Tongue (tissue), 2 donors: ENCODE measurements around the gene NCAPH2. TPM values are rescaled to one million over a fixed set of nuclear protein-coding genes. Genes with fewer than 3 reads are reported as not detected.
"Not testable (repeated sequence)": the region's sequence is repeated elsewhere in the genome, so short reads cannot be mapped to it uniquely, and the experiment has no call there.

Source experiments
- DNase-seq: peaks from one replicate; pipeline ENCODE4 v3.0.0-alpha.2; 2015
- total RNA-seq: library from RNA; depleted of rRNA; stranded (reverse); fragments of >200 nt; gene quantifications from one replicate; pipeline ENCODE4 v1.2.3, GENCODE V29; 2014

NCAPH2 gene
- total RNA-seq, 1 donor from 2014 or later, result 38.9 TPM

- DNase-seq, result peak; percentile 72
These were observed 23.0 kb downstream of the NCAPH2 start for GRCh38 chr22:50530877-50531545.

- DNase-seq, result no peak
These were observed 23.5 kb downstream of the NCAPH2 start for GRCh38 chr22:50531546-50531961.

- DNase-seq, result peak; percentile 78
These were observed 24.1 kb downstream of the NCAPH2 start for GRCh38 chr22:50531962-50532674.

DNA sequence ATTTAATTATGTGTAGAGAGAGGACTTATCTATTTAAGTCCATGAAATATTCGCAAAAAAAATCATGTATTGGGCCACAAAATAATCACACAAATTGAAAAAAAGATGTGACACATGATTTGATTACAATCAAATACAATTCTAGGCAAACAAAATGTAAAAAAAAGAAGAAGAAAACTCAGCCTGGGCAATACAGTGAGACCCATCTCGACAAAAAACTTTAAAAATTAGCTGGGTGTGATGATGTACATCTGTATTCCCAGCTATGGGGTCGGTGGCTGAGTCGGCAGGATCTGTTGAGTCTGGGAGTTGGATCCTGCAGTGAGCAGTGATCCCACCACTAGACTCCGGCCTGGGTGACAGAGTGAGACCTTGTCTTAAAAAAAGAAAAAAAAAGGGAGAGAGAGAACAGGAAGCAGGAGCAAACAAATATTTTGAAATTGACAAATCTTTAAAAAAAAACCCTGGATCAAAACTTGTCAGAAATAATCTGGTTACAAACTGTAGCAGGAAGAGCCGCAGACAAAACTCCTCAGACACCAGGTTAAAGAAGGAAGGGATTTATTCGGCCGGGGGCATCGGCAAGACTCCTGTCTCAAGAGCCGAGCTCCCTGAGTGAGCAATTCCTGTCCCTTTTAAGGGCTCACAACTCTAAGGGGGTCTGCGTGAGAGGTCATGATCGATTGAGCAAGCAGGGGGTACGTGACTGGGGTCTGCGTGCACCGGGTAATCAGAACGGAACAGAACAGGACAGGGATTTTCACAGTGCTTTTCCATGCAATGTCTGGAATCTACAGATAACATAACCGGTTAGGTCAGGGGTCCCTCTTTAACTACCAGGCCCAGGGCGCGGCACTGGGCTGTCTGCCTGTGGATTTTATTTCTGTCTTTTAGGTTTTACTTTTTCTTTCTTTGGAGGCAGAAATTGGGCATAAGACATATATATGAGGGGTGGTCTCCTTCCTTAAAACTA lies 25.1 kb downstream of the NCAPH2 start:
- no peak for DNase-seq

- DNase-seq, result not testable (repeated sequence)
These were observed 26.1 kb downstream of the NCAPH2 start for GRCh38 chr22:50533856-50534711.

GRCh38 chr22:50535113-50535512 lies 27.1 kb downstream of the NCAPH2 start:
- DNase-seq, result no peak

GRCh38 chr22:50536226-50536625 lies 28.2 kb downstream of the NCAPH2 start:
- DNase-seq, result no peak

- no peak for DNase-seq
These were observed 29.7 kb downstream of the NCAPH2 start for GRCh38 chr22:50537765-50538164.

DNA sequence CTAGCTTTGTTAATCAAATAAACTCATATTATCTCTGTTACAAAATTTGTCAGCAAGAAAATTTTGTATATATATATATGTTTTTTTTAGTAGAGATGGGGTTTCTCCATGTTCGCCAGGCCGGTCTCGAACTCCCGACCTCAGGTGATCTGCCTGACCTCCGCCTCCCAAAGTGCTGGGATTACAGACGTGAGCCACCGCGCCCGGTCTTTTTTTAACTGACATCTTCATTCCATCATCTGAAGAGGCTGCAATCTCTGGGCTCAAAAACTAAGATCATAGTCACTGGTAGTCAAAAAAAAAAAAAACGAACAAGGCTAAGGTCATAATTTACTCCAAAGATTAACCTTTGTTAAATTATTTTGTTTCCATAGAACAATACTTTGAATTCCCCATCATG lies 32.4 kb downstream of the NCAPH2 start:
- no peak for DNase-seq

- not testable (repeated sequence) for DNase-seq
These were observed 33.6 kb downstream of the NCAPH2 start for GRCh38 chr22:50541667-50542026.

GRCh38 chr22:50542416-50542927 lies 34.4 kb downstream of the NCAPH2 start:
- no peak for DNase-seq

DNA sequence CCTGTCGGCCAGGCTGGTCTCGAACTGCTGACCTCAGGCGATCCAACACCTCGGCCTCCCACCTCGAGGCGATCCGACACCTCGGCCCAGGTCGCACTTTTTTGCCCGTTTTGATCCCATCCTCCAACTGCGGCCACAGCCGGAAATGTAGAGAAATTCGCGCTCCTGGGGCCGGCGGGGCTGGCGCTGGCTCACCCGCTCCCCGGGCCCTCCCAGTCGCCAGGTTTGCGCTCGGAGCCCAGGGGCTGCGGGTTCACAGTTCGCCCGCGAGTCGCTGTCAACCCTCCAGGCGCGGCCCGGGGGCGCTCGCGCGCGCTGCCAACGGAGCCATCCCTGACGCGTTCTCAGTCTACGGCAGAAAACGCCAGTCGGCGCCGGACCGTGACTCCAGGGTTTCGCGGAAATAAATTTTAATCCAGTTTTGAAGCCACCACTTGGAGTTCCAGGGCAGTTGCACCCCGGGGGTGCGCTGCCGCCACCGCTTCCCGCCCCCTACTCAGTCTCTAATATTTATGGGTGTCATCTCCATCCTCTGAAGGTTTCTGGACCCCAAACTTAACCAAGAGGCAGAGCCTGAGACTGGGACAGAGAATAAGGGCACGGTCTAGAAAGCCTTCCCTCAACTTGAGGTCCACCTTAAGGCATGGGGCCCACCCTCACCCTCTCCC lies 36.2 kb downstream of the NCAPH2 start:
- DNase-seq, result peak; percentile 63

DNA sequence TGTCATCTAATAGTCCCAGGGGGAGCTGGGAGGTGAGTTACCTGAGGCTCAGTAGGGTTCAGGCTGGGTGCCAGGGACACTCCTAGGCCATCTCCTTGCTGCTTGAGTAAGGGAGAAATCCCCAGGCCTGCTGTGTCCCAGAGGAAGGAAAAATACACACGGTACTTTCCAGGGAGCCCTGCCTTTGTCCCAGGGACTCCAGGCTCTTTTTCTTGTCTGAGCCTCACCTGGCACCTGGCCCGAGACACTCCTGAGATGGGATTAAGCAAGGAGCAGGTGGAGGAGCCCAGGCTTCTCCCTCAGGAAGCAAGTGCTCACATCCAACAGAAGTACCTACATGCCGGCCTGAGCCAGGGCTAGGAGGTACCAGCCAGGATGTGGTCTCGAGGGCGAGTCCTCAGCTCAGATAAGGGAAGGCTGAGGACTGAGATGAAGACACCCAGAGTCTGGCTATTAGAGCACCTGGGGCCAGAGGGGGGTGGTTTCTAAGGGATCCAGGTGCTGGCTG lies 36.8 kb downstream of the NCAPH2 start:
- no peak for DNase-seq

GRCh38 chr22:50545522-50546325 lies 37.7 kb downstream of the NCAPH2 start, which contains the start of gene KLHDC7B:
Gene KLHDC7B (plus strand): TSS chr22:50545899. CDS start chr22:50546244, 345 bp downstream.
- DNase-seq, result no peak

DNA sequence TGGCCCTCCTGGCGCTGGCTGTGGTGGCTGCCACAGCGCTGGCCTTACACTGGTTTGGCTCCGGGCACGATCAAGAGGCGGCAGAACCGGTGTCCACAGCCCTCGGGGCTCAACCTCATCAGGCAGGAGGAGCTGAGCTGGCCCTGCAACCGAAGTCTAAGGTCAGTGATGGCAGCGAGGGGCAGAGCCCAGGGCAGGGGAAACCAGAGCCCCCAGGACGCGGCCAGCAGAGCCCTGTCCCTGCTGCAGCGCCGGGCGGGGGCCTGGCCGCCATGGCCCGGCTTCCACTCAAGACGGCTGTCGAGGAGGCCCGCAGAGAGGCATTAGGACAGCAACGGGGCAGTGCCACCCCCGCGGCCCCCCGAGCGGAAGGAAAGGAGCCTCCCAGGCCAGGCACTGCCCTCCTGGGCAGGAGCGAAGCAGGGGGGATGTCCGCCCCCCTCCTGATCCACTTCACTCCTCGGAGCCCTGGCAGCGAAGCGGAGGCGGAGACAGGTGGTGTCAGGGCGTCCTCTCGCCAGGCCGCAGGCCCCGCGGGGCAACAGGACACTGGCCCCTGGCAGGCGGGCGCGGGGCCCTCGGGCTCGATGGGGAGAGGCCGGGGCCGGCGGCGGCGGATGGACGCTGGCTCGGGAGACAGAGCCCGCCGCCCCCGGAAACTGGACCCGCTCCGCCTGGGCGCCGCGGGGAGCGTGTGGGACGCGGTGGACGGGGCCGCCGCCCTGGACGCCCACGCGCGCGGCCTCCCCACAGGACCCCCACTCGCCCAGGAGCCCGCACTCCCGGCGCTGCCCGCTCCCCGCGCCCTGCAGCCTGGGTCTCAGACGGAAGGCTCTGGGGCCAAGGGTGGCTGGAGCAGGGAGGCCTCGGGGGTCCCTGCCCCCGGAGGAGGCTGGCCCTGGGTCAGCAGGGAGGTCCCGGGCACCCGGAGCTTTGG lies 38.6 kb downstream of the NCAPH2 start:
- no peak for DNase-seq

DNA sequence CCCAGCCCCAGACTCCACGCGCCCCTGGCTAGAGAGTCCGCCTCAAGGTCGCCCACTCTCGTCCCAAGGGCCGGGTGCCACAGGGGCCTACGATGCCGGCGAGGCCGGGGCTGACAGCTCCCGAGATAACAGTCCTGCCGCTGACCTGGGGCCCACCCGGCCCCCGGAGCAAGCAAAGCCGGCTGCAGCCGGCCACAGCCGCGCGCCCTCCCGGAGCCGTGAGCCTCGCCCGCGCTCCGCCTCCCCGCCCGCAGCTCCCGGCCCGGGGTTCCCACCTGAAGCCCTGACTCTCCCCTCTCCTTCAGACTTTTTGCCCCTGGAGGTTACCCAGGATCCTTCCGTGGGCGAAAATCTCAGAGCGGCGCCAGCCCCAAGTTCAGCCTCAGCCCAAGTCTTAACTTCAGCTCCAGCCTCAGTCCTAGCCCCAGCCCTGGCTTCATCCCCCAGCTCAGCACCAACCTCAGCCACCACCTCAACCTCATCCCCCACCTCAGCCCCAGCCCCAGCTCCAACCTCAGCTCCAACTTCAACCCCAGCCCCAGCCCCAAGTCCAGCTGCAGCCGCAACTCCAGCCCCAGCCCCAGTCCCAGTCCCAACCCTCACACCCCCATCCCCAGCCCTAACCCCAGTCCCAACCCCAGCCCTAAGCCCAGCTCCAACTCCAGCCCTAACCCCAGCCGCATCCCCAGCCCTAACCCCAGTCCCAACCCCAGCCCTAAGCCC lies 39.4 kb downstream of the NCAPH2 start:
- DNase-seq, result no peak

DNA sequence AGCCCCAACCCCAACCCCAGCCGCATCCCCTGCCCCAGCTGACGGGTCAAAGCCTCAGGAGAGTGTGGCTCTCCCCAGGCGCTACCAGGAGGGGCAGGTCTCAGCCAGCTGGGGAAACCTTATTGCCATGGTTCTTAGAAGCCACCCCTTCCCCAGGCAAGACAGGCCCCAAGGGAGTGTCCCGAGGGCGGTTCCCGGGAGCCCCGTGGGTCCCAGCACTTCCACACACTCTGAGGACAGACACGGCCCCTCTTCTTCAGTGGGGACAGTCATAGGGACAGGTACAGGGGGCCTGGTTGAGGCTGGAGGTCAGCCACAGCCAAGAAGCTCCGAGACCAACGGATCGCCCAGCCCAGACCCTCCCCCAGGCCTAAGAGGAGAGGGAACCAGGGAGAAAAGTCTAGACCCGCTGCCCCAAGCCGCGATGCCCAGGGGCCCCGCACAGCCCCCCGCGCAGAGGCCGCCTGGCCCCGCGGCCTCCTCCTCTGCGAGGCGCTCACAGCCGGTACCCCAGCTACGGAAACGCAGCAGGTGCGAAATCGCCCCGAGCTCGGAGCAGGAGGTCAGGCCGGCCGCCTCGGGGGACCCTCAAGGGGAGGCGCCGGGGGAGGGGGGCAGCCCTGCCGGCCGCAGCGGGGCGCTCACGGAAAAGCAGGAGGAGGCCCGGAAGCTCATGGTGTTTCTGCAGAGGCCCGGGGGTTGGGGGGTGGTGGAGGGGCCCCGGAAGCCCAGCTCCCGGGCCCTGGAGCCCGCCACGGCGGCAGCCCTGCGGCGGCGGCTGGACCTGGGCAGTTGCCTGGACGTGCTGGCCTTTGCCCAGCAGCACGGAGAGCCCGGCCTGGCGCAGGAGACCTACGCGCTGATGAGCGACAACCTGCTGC lies 40.3 kb downstream of the NCAPH2 start:
- no peak for DNase-seq
